Measurements from ENCODE around the gene SEC16A.

The SEC16A gene, protein sequence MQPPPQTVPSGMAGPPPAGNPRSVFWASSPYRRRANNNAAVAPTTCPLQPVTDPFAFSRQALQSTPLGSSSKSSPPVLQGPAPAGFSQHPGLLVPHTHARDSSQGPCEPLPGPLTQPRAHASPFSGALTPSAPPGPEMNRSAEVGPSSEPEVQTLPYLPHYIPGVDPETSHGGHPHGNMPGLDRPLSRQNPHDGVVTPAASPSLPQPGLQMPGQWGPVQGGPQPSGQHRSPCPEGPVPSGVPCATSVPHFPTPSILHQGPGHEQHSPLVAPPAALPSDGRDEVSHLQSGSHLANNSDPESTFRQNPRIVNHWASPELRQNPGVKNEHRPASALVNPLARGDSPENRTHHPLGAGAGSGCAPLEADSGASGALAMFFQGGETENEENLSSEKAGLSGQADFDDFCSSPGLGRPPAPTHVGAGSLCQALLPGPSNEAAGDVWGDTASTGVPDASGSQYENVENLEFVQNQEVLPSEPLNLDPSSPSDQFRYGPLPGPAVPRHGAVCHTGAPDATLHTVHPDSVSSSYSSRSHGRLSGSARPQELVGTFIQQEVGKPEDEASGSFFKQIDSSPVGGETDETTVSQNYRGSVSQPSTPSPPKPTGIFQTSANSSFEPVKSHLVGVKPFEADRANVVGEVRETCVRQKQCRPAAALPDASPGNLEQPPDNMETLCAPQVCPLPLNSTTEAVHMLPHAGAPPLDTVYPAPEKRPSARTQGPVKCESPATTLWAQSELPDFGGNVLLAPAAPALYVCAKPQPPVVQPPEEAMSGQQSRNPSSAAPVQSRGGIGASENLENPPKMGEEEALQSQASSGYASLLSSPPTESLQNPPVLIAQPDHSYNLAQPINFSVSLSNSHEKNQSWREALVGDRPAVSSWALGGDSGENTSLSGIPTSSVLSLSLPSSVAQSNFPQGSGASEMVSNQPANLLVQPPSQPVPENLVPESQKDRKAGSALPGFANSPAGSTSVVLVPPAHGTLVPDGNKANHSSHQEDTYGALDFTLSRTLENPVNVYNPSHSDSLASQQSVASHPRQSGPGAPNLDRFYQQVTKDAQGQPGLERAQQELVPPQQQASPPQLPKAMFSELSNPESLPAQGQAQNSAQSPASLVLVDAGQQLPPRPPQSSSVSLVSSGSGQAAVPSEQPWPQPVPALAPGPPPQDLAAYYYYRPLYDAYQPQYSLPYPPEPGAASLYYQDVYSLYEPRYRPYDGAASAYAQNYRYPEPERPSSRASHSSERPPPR (N-terminal part only)

DNA sequence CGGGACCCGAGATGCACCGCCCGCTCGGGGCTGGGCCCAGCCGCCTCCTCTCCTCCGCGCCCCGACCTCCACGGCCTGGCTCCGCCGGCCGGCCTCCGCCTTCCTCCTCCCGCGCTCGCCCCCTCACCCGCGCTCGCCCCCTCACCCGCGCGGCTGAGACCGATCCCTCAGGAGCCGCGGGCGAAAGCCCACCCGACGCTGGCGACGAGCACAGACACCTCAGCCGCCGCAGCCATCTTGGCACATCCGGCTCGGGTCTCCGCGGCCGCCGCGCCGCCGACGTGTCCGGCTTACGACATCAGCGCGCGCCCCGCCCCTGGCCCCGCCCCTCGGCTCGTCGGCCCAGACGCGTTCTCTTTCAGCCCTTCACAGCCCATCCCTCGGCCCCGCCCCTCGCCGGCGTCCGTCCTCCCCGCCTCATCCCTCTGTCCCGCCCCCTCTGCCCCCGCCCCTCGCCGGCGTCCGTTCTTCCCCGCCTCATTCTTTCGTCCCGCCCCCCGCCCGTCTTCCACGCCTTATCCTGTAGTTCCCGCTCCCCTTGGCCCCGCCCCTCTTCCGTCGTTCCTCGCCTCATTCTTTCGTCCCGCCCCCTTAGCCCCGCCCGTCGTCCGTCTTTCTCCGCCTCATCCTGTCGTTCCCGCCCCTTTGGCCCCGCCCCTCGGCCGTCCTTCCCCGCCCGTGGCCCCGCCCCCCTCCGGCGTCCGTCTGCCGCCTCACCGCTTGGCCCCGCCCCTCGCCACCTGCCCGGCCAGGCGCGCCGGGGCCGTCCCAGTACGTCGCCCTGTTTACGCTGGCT is at the start of gene SEC16A:
Gene SEC16A (minus strand): TSS at position 248 of the 796 bp plus-strand sequence. CDS start 5,425 bp downstream, outside the sequence.
- TF ChIP-seq, protein P1, sequence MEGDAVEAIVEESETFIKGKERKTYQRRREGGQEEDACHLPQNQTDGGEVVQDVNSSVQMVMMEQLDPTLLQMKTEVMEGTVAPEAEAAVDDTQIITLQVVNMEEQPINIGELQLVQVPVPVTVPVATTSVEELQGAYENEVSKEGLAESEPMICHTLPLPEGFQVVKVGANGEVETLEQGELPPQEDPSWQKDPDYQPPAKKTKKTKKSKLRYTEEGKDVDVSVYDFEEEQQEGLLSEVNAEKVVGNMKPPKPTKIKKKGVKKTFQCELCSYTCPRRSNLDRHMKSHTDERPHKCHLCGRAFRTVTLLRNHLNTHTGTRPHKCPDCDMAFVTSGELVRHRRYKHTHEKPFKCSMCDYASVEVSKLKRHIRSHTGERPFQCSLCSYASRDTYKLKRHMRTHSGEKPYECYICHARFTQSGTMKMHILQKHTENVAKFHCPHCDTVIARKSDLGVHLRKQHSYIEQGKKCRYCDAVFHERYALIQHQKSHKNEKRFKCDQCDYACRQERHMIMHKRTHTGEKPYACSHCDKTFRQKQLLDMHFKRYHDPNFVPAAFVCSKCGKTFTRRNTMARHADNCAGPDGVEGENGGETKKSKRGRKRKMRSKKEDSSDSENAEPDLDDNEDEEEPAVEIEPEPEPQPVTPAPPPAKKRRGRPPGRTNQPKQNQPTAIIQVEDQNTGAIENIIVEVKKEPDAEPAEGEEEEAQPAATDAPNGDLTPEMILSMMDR (IDR thresholded peaks at IDR 0.05) = no peak

DNA sequence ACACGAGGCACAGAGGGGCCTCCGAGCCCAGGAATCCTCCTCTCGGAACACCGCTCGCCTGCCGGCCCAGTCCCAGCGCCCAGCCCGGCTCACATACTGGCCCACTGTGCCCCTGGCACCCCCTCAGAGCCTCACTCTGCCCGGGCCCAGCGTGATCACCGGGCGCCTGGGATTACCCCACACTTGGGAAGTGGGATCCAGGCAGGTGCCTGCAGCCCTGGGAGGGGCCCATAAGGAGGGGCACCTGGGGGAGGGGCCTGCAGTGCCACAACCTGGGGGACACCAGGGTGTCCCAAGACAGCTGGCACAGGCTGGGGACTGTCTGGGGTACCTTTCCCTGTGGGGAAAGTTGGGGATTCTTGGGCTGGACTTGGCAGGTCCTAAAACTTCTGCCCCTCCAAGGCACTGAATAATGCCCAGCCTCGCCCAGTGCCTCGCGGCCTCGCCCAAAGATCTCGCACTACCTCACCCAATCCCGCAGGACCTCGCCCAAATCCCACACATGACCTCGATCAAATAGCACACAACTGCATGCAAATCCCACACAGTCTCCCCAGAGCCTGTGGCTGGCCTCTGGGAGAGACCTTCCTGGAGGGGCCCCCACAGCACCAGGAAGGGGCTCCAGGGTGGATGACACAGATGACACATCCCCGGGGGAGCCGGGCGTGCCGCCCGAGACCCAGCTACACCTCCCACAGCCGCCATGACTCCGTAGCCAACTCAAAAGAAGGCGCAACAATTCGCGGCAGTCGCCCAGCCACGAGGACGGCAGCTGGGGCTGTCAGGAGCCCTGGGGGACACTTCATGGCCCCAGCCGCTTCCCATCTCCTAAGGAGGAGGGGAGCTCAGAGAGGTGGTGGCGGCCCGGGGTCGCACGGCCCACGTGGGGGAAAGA is 49.3 kb upstream of the SEC16A start:
- TF ChIP-seq, protein P1 (IDR thresholded peaks at IDR 0.05) = no peak

DNA sequence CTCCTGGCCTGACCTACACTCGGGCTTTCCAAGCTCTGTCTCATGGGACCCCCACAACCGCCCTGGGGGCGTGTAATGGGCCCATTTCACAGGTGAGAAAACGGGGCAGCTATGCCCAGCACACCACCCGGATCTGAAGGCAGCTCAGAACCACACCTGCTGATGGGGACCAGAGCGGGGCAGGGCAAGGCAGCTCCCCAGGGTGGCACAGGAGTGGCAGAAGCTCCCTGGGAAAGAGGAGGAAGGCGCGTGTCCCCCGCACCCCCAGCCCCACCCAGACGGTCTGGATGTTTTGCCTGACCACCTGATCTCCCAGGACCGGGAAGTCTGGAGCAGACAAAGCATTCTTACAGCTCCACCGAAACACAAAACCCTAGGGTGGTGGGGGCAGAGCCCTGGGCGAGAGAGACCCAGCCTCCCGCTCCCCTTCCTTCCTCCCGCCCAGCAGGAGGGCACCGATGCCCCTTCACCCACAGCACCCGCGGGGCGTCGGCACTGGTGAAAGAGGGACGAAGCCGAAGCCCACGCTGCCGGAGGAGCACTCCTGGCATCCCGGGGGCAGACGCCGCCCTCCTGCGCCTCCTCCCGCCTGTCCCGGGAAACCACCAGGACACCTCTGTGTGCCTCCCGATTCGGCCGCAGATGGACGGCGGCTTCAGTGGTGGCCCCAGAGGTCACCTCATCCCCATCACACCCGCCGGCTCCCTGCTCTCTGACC is 48.5 kb upstream of the SEC16A start:
- TF ChIP-seq, protein P1 (IDR thresholded peaks at IDR 0.05) = no peak

DNA sequence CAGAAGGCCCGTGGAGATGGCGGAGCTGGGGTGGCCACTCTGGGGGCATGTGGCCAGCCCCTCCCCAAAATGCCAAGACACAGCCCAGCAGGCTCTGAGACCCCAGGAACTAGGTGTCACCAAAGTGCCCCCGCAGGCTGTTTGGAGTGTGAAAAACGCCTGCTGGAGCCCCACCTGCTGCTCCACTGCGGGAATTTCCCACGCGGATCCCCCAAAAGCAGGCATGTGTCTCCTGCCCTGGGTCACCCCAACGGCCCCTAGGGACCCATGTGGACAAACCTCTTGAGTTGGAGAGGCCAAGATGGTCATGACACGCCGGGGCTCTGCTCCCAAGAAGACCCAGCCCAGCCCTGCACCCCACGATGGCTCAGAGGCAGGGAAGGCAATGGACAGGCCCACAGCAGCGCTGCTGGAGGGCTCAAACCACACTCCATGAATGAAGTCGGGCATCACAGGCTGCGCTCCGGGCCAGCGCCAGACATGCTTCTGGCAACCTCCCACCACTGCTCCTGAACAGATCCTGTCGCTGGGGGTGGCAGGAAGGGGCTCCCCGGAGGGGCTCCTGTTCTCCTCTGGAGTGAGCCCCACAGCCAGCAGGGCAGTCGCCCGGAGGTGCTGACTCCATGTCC is 47.7 kb upstream of the SEC16A start:
- TF ChIP-seq, protein P1 (IDR thresholded peaks at IDR 0.05) = no peak

DNA sequence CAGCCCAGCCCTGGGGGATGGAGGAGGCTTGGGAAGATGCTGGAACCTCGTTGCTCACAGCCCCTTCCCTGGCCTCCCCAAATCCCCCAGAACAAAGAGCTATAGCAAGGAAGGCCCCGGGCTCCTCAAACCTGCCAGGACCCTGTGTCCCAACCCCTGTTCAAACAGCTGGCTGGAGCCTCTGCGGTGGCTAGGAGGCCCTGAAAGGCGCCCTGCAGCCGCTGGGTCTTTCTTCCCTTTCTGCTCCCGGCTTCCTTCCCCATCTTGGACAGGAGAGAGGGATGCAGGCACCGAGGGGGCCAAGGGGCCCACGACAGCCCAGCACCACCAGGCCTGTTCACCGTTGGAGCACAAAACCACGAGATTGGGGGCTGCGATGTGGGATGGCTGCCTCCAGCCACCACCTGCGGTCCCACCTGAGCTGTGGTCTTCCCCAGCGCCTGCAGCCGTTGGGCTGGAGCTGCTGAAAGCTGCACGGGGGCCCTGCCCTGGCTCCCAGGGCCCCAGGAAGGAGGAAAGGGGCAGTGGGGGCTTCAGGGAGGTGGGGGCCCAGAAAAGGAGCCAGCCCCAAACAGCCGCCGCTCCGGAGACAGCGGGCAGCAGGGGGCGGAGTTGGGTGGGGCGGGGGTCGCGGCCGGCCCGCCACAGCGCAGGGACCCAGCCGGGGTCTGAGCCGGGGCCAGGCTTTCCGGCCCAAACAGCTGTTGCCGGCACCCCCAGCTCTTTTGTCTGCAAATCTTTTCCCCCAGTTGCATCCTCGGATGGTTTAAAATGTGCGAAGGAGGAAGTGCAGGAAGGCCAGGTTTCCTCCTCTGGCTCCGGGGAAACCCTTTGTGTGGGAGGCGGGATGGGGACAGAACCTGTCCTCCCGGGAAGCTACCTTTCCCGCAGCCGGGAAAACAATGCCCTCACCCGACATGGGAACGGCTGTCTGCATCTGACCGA is 46.9 kb upstream of the SEC16A start:
- TF ChIP-seq, protein P1 (IDR thresholded peaks at IDR 0.05) = no peak
